H1 (cell line): ENCODE measurements around the gene NTN1. TPM values are rescaled to one million over a fixed set of nuclear protein-coding genes. Genes with fewer than 3 reads are reported as not detected.

Experiments used
- CTCF ChIA-PET: fragments of 300-600 bp; sonication (Branson Sonifier 250); formaldehyde crosslinking; loops from one replicate; lab custom pipeline; 2021; ENCODE audit not compliant: partially characterized antibody; lab: Charles Lee
- POLR2A ChIA-PET: fragments of 300-600 bp; sonication (Branson Sonifier 250); formaldehyde crosslinking; loops from one replicate; lab custom pipeline; 2021; ENCODE audit warnings: inconsistent platforms; ENCODE audit not compliant: partially characterized antibody; lab: Charles Lee
- DNase-seq, 2 experiments: peaks; one replicate each; pipeline versions ENCODE4 v3.0.0 to v3.0.0-alpha.2; 2010 to 2022; ENCODE audit warnings: low spot score in 2 of 2, low read depth in 1 of 2, mixed read lengths in 1 of 2
- FAIRE-seq: peaks from 2 replicates; lab custom pipeline; 2011; peaks lifted over from hg19 to GRCh38; lab: Jason Lieb, UNC
- H2AFZ ChIP-seq: 2 replicates; pipeline ENCODE4 v1.8.1; 2012; ENCODE audit warnings: low read length, inconsistent platforms
- H2AK5ac ChIP-seq: 2 replicates; pipeline ENCODE4 v1.6.1; 2013; ENCODE audit warnings: low read depth, low read length
- H2BK120ac ChIP-seq: replicated peaks from 2 replicates; pipeline ENCODE3; 2013; ENCODE audit warnings: low read depth, low read length, inconsistent platforms
- H2BK12ac ChIP-seq: 2 replicates; pipeline ENCODE4 v1.6.1; 2013; ENCODE audit warnings: low read depth, low read length
- H2BK15ac ChIP-seq: 2 replicates; pipeline ENCODE4 v1.6.1; 2013; ENCODE audit warnings: low read length
- H2BK20ac ChIP-seq: 2 replicates; pipeline ENCODE4 v1.6.1; 2013; ENCODE audit warnings: low read length
- H2BK5ac ChIP-seq: 2 replicates; pipeline ENCODE4 v1.6.1; 2013; ENCODE audit warnings: low read depth, low read length
- H3K14ac ChIP-seq: 2 replicates; pipeline ENCODE4 v1.6.1; 2013; ENCODE audit warnings: inconsistent platforms; ENCODE audit not compliant: insufficient read length
- H3K18ac ChIP-seq: 2 replicates; pipeline ENCODE4 v1.6.1; 2013; ENCODE audit warnings: low read length; ENCODE audit errors: extremely low read depth
- H3K23ac ChIP-seq: 2 replicates; pipeline ENCODE4 v1.6.1; 2013; ENCODE audit warnings: inconsistent platforms; ENCODE audit not compliant: insufficient read length
- H3K23me2 ChIP-seq: 2 replicates; pipeline ENCODE4 v1.6.1; 2013; ENCODE audit warnings: low read depth, low read length
- H3K27ac ChIP-seq: 2 replicates; pipeline ENCODE4 v1.6.1; 2011; ENCODE audit warnings: low read depth, low read length, inconsistent platforms
- H3K27me3 ChIP-seq, 4 experiments: replicated peaks in 1 of 4; 1 replicate in 1 of 4; 2 replicates in 3 of 4; pipeline versions ENCODE4 v1.6.1 to v1.8.1; 2011 to 2013; ENCODE audit warnings: low read length in 3 of 4, mild to moderate bottlenecking in 3 of 4, inconsistent platforms in 2 of 4, mixed read lengths in 2 of 4, moderate library complexity in 1 of 4; ENCODE audit not compliant: control insufficient read depth in 3 of 4, insufficient read depth in 3 of 4; ENCODE audit errors: extremely low read depth in 1 of 4
- H3K36me3 ChIP-seq, 4 experiments: 2 replicates each; pipeline versions ENCODE4 v1.6.1 to v1.8.1; 2011 to 2013; ENCODE audit warnings: mild to moderate bottlenecking in 4 of 4, low read length in 3 of 4, moderate library complexity in 2 of 4, control low read depth in 1 of 4, inconsistent platforms in 1 of 4; ENCODE audit not compliant: insufficient read depth in 4 of 4, control insufficient read depth in 2 of 4
- H3K4ac ChIP-seq: replicated peaks from 2 replicates; pipeline ENCODE3; 2013; ENCODE audit warnings: low read length, low read depth, mixed read lengths, inconsistent platforms; ENCODE audit not compliant: insufficient read length
- H3K4me1 ChIP-seq, 4 experiments: replicated peaks in 1 of 4; 1 replicate in 1 of 4; 2 replicates in 3 of 4; pipeline versions ENCODE4 v1.6.1 to v1.8.1; 2011 to 2013; ENCODE audit warnings: low read length in 3 of 4, inconsistent platforms in 2 of 4, mixed read lengths in 1 of 4; ENCODE audit not compliant: insufficient read depth in 4 of 4, control insufficient read depth in 3 of 4
- H3K4me2 ChIP-seq, 2 experiments: 2 replicates each; pipeline versions ENCODE4 v1.6.1 to v1.8.1; 2011 to 2013; ENCODE audit warnings: low read depth in 2 of 2, low read length in 2 of 2, control low read depth in 1 of 2, inconsistent platforms in 1 of 2, mild to moderate bottlenecking in 1 of 2; ENCODE audit not compliant: insufficient read depth in 1 of 2
- H3K4me3 ChIP-seq, 4 experiments: fragments of 200-600, 300-600 bp in 1 of 4; sonication (generic), shearing (Covaris generic), sonication (Bioruptor Twin) in 1 of 4; 2 replicates each; pipeline versions ENCODE4 v1.5.1 to v1.8.1; 2011 to 2016; ENCODE audit warnings: low read length in 4 of 4, low read depth in 3 of 4, control low read depth in 2 of 4, inconsistent platforms in 2 of 4, mild to moderate bottlenecking in 2 of 4, mixed read lengths in 1 of 4, moderate library complexity in 1 of 4; ENCODE audit not compliant: insufficient read depth in 2 of 4; ENCODE audit errors: extremely low read depth in 1 of 4
- H3K56ac ChIP-seq: replicated peaks from 2 replicates; pipeline ENCODE3; 2013; ENCODE audit warnings: low read depth, mild to moderate bottlenecking, mixed read lengths, low read length, inconsistent platforms; ENCODE audit not compliant: insufficient read length
- H3K79me1 ChIP-seq: 2 replicates; pipeline ENCODE4 v1.6.1; 2013; ENCODE audit warnings: low read depth, low read length, control low read depth
- H3K79me2 ChIP-seq, 2 experiments: 2 replicates each; pipeline versions ENCODE4 v1.6.1 to v1.8.1; 2012 to 2013; ENCODE audit warnings: low read length in 2 of 2, mild to moderate bottlenecking in 2 of 2, inconsistent platforms in 1 of 2; ENCODE audit not compliant: insufficient read depth in 2 of 2, control insufficient read depth in 1 of 2
- H3K9ac ChIP-seq, 4 experiments: replicated peaks in 1 of 4; 1 replicate in 1 of 4; 2 replicates in 3 of 4; pipeline versions ENCODE4 v1.6.1 to v1.8.1; 2011 to 2013; ENCODE audit warnings: low read depth in 3 of 4, low read length in 3 of 4, control low read depth in 2 of 4, mild to moderate bottlenecking in 2 of 4, moderate library complexity in 2 of 4, inconsistent platforms in 1 of 4; ENCODE audit errors: extremely low read depth in 1 of 4
- H3K9me3 ChIP-seq, 2 experiments: 2 replicates each; pipeline versions ENCODE4 v1.6.1 to v1.8.1; 2012 to 2013; ENCODE audit warnings: mild to moderate bottlenecking in 2 of 2, moderate library complexity in 2 of 2, control low read depth in 1 of 2, inconsistent platforms in 1 of 2, low read depth in 1 of 2, low read length in 1 of 2, mixed read lengths in 1 of 2; ENCODE audit not compliant: insufficient read depth in 2 of 2
- H4K20me1 ChIP-seq, 2 experiments: replicated peaks in 1 of 2; 2 replicates each; pipeline versions ENCODE3 to v1.8.1; 2011 to 2013; ENCODE audit warnings: inconsistent platforms in 2 of 2, low read length in 2 of 2, mild to moderate bottlenecking in 1 of 2; ENCODE audit not compliant: insufficient read depth in 2 of 2, control insufficient read depth in 1 of 2
- H4K5ac ChIP-seq: 2 replicates; pipeline ENCODE4 v1.6.1; 2013; ENCODE audit warnings: low read length, low read depth, mixed read lengths, inconsistent platforms; ENCODE audit not compliant: insufficient read length
- H4K8ac ChIP-seq: 2 replicates; pipeline ENCODE4 v1.8.0; 2013; ENCODE audit warnings: mild to moderate bottlenecking, moderate library complexity, low read length, inconsistent platforms; ENCODE audit not compliant: insufficient read depth; ENCODE audit errors: extremely low read depth
- H4K91ac ChIP-seq: replicated peaks from 2 replicates; pipeline ENCODE3; 2013; ENCODE audit warnings: low read length, mixed read lengths, inconsistent platforms; ENCODE audit not compliant: insufficient read length
- ASH2L ChIP-seq: fragments of 200-600, 300-600 bp; sonication (generic); IDR thresholded peaks from one replicate; pipeline ENCODE4 v1.7.1; 2017; ENCODE audit warnings: low read length
- CBX5 ChIP-seq: fragments of 300-800, 300-1000 bp; sonication (generic); IDR thresholded peaks from 2 replicates; pipeline ENCODE4 v1.7.1; 2016; ENCODE audit warnings: antibody characterized with exemption, low read length, low read depth
- CHD1 ChIP-seq: IDR thresholded peaks from 2 replicates; pipeline ENCODE4 v1.6.1; 2012; ENCODE audit warnings: low read depth, low read length, improper control_type of control experiment
- HDAC2 ChIP-seq, 2 experiments: fragments of 300-600 bp in 1 of 2; sonication (generic) in 1 of 2; IDR thresholded peaks; 2 replicates each; pipeline ENCODE4 v1.6.1; 2011 to 2012; ENCODE audit warnings: low read depth in 2 of 2, low read length in 2 of 2, mild to moderate bottlenecking in 2 of 2, moderate library complexity in 2 of 2, borderline replicate concordance in 1 of 2, inconsistent platforms in 1 of 2
- KDM4A ChIP-seq: IDR thresholded peaks from one replicate; pipeline ENCODE4 v1.7.1; 2012; ENCODE audit warnings: low read depth, mild to moderate bottlenecking, moderate library complexity, low read length, inconsistent platforms; ENCODE audit not compliant: severe bottlenecking
- MAX ChIP-seq: IDR thresholded peaks from 2 replicates; pipeline ENCODE4 v1.6.1; 2012; ENCODE audit warnings: inconsistent platforms
- POLR2A ChIP-seq, 2 experiments: IDR thresholded peaks; 1 replicate in 1 of 2; 2 replicates in 1 of 2; pipeline ENCODE4 v1.6.1; 2011; ENCODE audit warnings: low read depth in 2 of 2, low read length in 2 of 2, mild to moderate bottlenecking in 2 of 2; ENCODE audit errors: control extremely low read depth in 1 of 2
- RNF2 ChIP-seq: fragments of 200-900, 300-1000 bp; sonication (generic); IDR thresholded peaks from 2 replicates; pipeline ENCODE4 v1.7.1; 2016; ENCODE audit warnings: borderline replicate concordance, low read depth, mild to moderate bottlenecking, antibody characterized with exemption, low read length; ENCODE audit not compliant: poor library complexity, severe bottlenecking; ENCODE audit errors: missing control alignments
- SAP30 ChIP-seq: fragments of 300-600 bp; sonication (generic); IDR thresholded peaks from 2 replicates; pipeline ENCODE4 v1.7.1; 2012; ENCODE audit warnings: low read length, moderate library complexity, mild to moderate bottlenecking, inconsistent platforms; ENCODE audit not compliant: insufficient read depth, insufficient replicate concordance
- SIRT6 ChIP-seq: IDR thresholded peaks from one replicate; pipeline ENCODE4 v1.7.1; 2012; ENCODE audit warnings: low read length, inconsistent platforms
- SP2 ChIP-seq: IDR thresholded peaks from 2 replicates; pipeline ENCODE4 v1.6.1; 2012; ENCODE audit warnings: mild to moderate bottlenecking, low read length, inconsistent platforms
- SUZ12 ChIP-seq: fragments of 200-600 bp; sonication (generic); IDR thresholded peaks from 2 replicates; pipeline ENCODE4 v1.6.1; 2012; ENCODE audit warnings: mild to moderate bottlenecking, inconsistent platforms, low read length, moderate library complexity, mixed read lengths
- WGBS, 2 experiments: shearing (Covaris generic) in 1 of 2; methylation state at CpG; one replicate each; pipeline versions ENCODE4 v1.1.6 to v1.1.7; 2013 to 2015; ENCODE audit warnings: low lambda C conversion rate in 2 of 2, mixed read lengths in 2 of 2, inconsistent platforms in 1 of 2, low coverage in 1 of 2, missing lambda C conversion rate in 1 of 2; ENCODE audit not compliant: insufficient replicate concordance in 2 of 2, insufficient coverage in 1 of 2, insufficient read length in 1 of 2; ENCODE audit errors: extremely low coverage in 1 of 2, missing lambda C conversion rate in 1 of 2; 5-methylcytosine and 5-hydroxymethylcytosine counted together
- polyA plus RNA-seq, 7 experiments: library from polyadenylated mRNA; depleted of rRNA in 3 of 7; stranded (reverse) in 5 of 7; unstranded in 2 of 7; fragments of >200 nt in 5 of 7; fragments of 200-250 nt in 2 of 7; gene quantifications; 1 replicate in 5 of 7; 2 replicates in 1 of 7; 4 replicates in 1 of 7; pipeline versions ENCODE4 v1.2.1 to v1.2.3, GENCODE V29; 2011 to 2013; ENCODE audit warnings: missing spikeins in 2 of 7, mixed read lengths in 2 of 7
- total RNA-seq: library from RNA; stranded (reverse); fragmentation: NEBNext Ultra II Directional; extraction: Animal tissue kit (Norgen Biotek cat#: 25700); gene quantifications from 2 replicates; pipeline ENCODE4 v1.2.1, GENCODE V29; 2021

Gene NTN1
- total and polyA plus RNA-seq, 2 of the 8 experiments (the other 6 are each of a cell fraction or from before 2014, with no cell fraction given) = 2.0 to 2.3 TPM

DNA sequence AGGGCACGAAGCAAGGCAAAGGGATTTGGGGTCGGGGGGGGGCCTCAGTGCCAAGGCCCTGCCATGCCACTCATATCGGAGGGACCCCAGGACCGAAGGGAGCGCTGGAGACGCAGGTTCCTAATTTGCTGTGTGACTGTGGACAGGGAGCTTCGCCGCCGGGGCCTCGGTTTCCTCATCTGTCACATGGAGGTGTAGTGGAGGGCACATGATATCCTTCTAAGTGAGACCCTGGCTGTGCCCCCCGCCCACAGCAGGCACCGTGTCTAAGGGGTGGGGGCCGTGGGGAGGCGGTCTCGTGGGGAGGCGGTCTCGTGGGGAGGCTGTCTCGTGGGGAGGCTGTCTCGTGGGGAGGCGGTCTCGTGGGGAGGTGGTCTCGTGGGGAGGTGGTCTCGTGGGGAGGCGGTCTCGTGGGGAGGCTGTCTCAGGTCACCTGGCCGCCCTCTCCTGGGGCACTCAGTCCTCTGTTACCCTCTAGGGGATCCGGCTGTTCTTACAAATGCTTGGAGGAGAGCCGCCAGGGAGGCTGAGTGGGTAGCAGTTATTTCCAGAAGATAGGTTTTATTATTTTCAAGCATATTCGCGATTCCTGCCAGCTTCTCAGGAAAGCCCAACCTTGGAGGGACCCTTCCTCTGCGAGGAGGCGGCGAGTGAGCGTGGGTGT, 205.0 kb downstream of the NTN1 start:
- peaks cover 12% of the 10 kb centered on the region for H3K23me2 ChIP-seq
- no peak overlapping the region for H3K23ac ChIP-seq
- H2BK5ac ChIP-seq = no peak overlapping the region
- H4K91ac ChIP-seq = no peak overlapping the region
- H4K5ac ChIP-seq = no peak overlapping the region
- H2BK120ac ChIP-seq = no peak overlapping the region
- H3K36me3 ChIP-seq = peaks cover 0 to 6% (median 0%) of the 10 kb centered on the region in 4 experiments; a peak in 1 of 8 replicates
- no peaks in the 10 kb centered on the region for H3K79me1 ChIP-seq
- CTCF ChIA-PET = interaction anchor here (0.6 to 2.9 kb wide), 2 partner anchors 64 to 420 kb away, joined by 4 to 8 read pairs; no protein-coding TSS in a partner anchor
- no peak overlapping the region for H2BK20ac ChIP-seq
- H3K79me2 ChIP-seq = no peaks in the 10 kb centered on the region
- H2AFZ ChIP-seq = no peak overlapping the region
- H3K9me3 ChIP-seq = no peaks in the 10 kb centered on the region
- H2BK15ac ChIP-seq = no peak overlapping the region
- H4K20me1 ChIP-seq = peaks cover 0 to 17% of the 10 kb centered on the region in 2 experiments
- no peak overlapping the region for H2BK12ac ChIP-seq
- FAIRE-seq = no peak
- no peak overlapping the region for H3K4me2 ChIP-seq
- H3K4me3 ChIP-seq = no peak overlapping the region
- no peak overlapping the region for H3K14ac ChIP-seq
- H3K56ac ChIP-seq = no peak overlapping the region
- no peak overlapping the region for H2AK5ac ChIP-seq
- H4K8ac ChIP-seq = no peak overlapping the region
- peaks cover 0 to 18% (median 7%) of the 10 kb centered on the region in 4 experiments; a peak in 6 of 7 replicates for H3K4me1 ChIP-seq
- POLR2A ChIA-PET = interaction anchor here (1.0 to 1.2 kb wide), 2 partner anchors 9 to 10 kb away, joined by 3 read pairs; no protein-coding TSS in a partner anchor
- no peak for DNase-seq
- H3K18ac ChIP-seq = peak overlapping the region; percentile 60; the same call in 1 of the 2 replicates
- peaks cover 0 to 2% (median 0%) of the 10 kb centered on the region in 4 experiments; a peak in 2 of 7 replicates for H3K27me3 ChIP-seq
- H3K9ac ChIP-seq = no peak overlapping the region
- H3K27ac ChIP-seq = no peak overlapping the region
- H3K4ac ChIP-seq = no peak overlapping the region
- 86% methylated on average over 16 of the region's 34 CpGs; no CpG with 5 or more reads in 1 of the 2 experiments for whole genome bisulfite sequencing, 2 experiments
- TF ChIP-seq RNF2 (no peak), POLR2A (IDR thresholded peaks at IDR 0.05; ENCODE audit: control extremely low read depth in 1 of 2, low read depth in 2 of 2, low read length in 2 of 2) (no peak), SIRT6 (no peak), SAP30 (no peak), HDAC2 (IDR thresholded peaks at IDR 0.05; ENCODE audit: borderline replicate concordance in 1 of 2, low read depth in 2 of 2, low read length in 2 of 2) (no peak), SP2 (no peak), MAX (no peak), CHD1 (no peak), ASH2L (no peak), CBX5 (no peak), SUZ12 (no peak), KDM4A (no peak)
